PC-9 (cell line): ENCODE data around the gene HIF1AN.

Source experiments
- CTCF ChIP-seq: fragments of 200-600 bp; sonication (generic); conservative IDR thresholded peaks from 2 replicates; pipeline ENCODE4 v1.6.1; 2017; ENCODE audit warnings: mixed run types, antibody characterized with exemption, mild to moderate bottlenecking, moderate library complexity
- EZH2 ChIP-seq: fragments of 200-600 bp; sonication (generic); IDR thresholded peaks from 2 replicates; pipeline ENCODE4 v1.8.0; 2017; ENCODE audit warnings: antibody characterized with exemption, low read depth

GRCh38 chr10:100504096-100504495, 31.6 kb upstream of the HIF1AN start:
- TF ChIP-seq CTCF = no peak
- no peak for TF ChIP-seq EZH2
